Epidermal melanocyte (primary cell): ENCODE results near the gene DRC7.
A peak's percentile ranks its signal among the peaks of the same experiment; 100 is the strongest.

Experiments used
- DNase-seq: peaks from one replicate; pipeline ENCODE4 v3.0.0; 2011; ENCODE audit warnings: low spot score; ENCODE audit not compliant: insufficient read length

DRC7 gene

DNA sequence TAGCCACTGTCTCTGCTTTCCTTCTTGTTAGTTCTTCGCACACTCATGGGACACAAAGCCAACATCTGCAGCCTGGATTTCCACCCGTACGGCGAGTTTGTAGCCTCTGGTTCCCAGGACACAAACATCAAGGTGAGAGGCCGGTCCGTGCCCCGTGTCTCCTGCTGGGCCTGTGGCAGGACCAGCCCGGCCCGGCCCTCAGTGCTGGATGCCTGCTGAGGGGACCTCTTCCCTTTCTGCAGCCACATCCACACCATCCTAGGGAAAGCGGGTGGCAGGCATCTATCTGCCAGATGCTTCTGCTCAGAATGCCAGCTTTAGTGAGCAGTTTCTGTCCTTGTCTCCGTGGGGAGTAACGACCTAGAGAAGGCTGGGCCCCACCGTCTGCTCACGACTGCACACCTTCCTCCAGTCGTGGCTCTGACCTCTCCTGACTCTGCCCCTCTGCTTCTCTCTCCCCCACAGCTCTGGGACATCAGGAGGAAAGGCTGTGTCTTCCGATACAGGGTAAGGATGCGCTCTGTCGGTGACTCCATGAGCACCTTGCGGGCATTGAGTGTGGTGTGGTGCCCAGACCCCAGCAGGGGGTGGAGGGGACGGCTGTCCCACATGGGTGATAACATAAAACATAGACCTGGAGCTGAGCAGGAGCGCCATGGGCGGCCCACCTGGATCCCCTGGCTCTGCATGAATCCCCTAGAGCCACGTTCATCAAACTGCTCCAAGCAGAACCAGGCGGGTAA lies 56.4 kb downstream of the DRC7 start:
- no peak for DNase-seq

DNA sequence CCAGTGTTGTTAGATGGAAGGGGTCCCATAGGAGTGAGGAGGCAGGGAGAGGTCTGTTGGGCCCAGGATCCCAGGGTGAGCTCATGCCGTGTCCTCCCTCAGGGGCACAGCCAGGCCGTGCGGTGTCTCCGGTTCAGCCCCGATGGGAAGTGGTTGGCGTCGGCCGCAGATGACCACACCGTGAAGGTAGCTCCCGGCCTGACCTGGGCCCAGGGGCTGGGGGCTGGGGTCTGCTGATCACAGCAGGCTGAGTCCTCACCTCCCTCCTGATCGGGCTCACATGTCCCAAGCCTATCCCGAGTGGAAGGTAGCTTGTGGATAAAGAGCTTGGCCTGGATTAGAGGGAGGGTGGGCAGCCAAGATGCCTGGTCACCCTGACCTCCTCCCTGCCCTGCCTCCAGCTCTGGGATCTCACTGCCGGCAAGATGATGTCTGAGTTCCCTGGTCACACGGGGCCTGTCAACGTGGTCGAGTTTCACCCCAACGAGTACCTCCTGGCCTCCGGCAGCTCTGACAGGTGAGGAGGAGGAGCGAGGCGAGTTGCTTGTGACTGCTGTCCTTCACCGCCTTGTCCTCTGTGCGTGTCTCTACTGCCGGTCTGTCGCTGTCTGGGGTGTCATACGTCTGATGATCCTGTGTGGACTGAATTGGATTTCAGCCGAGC lies 57.1 kb downstream of the DRC7 start:
- no peak for DNase-seq

DNA sequence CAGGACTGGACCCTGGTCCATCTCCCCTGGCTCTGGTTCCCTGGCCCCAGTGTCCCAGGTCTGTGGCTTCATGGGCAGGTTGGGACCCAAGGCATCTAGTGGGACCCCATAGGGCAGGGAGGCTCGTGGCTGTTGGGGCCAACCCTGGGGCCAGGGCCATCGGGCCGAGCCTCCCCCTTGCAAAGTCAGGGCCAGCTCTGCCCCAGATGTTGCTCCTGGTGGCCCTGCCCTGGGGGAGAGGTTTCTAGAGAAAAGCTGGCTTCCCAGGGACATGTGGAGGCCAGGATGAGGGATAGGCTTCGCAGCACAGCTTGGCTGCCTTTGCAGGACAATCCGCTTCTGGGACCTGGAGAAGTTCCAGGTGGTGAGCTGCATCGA lies 57.6 kb downstream of the DRC7 start:
- no peak for DNase-seq

DNA sequence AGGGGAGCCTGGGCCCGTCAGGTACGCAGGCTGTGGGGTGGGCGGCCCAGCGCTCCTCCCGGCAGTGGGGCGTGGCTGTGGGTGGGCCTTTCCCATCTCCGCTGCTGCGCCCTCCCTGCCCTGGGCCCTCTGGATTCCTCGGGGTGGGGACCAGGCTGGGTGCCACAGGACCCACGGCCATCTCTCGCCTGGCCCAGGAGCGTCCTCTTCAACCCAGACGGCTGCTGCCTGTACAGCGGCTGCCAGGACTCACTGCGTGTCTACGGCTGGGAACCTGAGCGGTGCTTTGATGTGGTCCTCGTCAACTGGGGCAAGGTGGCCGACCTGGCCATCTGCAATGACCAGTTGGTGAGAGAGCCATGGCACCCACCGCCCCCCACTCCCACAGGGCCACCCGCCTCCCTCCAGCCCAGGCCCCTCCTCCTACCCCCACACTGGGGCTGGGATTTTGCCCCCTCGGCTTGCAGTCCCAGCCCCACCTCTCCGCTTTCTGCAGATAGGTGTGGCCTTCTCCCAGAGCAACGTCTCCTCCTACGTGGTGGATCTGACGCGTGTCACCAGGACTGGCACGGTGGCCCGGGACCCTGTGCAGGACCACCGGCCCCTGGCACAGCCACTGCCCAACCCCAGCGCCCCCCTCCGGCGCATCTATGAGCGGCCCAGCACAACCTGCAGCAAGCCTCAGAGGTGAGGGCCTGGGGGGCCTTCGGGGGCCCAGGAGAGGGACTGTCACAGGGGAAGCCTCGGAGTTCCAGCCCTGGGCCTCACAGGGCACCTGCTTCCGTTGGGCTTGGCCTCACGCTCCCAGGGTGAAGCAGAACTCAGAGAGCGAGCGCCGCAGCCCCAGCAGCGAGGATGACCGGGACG lies 58.2 kb downstream of the DRC7 start:
- no peak for DNase-seq

DNA sequence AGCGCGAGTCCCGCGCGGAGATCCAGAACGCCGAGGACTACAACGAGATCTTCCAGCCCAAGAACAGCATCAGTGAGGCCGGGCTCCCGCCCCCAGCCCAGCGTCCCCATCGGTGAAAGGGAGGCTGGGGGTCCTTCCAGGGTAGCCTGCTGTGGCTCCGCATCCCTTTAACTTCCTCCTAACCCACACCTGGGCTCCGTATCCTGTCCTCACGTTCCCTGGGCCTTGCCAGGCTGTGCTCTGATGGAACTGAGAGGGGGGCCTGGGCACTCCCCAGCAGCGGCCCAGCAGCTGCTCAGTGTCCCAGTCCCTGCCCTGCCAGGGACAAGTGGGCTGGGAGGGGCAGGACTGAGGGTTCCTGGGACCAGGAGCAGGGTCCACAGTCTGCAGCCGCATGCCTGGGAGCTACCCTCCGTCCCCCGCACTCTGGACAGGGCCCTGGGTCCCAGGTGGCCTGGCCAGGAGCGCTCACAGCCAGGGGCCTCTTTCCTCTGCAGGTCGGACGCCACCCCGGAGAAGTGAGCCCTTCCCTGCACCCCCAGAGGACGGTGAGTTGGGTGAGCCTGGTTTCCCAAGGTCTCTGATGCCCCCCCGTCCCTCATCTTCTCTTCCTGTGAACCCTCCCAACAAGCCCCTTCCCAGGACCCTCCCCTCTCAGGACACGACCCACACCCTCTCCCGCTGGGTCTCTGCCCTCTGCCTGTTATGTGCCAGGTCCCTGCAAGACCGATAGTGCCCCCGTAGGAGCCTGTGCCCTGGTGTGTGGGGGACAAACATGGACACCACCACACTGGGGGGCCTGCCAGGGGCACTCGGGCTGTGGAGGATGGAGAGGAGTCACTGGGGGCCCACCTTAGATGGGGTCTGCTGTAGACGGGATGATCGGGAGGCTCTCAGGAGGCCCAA lies 59.1 kb downstream of the DRC7 start:
- no peak for DNase-seq

DNA sequence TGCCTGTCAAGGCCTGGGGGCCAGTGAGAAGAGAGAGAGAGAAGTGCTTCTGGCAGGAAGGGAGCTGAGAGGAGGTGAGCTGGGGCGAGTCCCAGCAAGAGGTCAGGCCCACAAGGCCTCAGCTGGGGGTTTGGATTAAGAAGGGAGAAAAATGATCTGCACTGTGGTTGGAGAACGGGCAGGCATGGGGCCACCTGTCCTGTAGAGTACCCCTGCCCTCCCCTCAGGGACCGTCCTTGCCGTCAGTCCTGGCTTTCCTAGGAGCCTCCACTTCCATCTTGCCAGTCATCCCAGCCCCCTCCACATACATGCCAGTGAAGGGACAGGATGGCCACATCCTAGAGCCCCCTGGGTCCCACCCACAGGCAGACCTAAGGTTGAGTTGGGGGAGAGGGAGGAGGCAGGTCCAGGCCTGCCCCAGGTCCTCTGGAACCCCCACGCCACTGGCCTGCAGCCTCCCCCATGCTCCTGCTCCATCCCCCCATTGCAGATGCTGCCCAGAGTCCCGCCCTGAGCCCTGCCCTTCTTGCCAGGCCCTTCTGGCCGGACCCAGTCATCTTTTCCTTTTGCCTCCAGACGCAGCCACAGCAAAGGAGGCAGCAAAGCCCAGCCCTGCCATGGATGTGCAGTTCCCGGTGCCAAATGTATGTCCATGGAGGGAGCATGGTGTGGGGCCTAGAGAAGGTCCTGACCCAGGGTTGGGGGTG lies 59.9 kb downstream of the DRC7 start:
- DNase-seq, result no peak

DNA sequence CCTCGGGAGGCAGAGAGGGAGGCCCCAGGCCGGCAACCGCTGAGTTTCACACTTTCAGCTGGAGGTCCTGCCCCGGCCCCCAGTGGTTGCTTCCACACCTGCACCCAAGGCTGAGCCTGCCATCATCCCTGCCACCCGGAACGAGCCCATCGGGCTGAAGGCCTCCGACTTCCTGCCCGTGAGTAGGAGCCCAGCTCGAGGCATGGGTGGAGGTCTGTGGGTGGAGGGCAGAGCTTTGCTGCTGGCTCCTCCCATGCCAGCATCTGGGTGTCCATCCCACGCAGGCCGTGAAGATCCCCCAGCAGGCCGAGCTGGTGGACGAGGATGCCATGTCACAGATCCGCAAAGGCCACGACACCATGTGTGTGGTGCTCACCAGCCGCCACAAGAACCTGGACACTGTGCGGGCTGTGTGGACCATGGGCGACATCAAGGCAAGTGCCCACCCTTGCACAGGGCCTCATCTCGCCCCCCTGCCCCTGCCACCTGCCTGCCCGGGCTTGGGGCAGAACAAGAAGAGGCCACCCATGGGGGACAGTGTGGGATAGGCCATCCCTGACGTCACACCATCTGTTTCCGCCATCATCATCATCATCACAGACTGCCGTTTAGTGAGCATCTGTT lies 60.6 kb downstream of the DRC7 start:
- no peak for DNase-seq

DNA sequence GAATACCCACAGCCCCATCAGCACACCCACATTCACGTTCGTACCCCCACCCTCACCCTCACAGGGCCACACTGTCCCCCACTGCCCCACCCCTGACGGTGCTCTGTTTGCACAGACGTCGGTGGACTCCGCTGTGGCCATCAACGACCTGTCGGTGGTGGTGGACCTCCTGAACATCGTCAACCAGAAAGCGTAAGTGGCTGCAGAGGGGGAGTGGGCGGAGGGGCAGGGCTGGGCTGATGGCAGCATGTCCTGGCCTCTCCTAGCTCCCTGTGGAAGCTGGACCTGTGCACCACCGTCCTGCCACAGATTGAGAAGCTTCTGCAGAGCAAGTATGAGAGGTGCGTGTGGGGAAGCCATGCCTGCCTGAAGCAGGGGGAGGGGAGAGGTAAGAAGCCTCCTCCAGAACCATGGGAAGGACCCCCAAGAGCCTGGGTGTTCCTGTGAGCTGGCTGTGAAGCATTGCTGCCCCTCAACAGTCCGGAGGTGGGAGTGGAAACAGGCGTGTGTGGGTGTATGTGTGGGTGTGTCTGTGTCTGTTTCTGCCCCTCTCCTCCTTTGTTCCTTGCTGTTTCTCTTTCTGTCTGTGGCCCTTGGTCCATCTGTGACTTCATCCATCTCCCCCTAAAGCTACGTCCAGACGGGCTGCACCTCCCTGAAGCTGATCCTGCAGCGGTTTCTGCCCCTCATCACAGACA lies 61.3 kb downstream of the DRC7 start:
- DNase-seq, result no peak

DNA sequence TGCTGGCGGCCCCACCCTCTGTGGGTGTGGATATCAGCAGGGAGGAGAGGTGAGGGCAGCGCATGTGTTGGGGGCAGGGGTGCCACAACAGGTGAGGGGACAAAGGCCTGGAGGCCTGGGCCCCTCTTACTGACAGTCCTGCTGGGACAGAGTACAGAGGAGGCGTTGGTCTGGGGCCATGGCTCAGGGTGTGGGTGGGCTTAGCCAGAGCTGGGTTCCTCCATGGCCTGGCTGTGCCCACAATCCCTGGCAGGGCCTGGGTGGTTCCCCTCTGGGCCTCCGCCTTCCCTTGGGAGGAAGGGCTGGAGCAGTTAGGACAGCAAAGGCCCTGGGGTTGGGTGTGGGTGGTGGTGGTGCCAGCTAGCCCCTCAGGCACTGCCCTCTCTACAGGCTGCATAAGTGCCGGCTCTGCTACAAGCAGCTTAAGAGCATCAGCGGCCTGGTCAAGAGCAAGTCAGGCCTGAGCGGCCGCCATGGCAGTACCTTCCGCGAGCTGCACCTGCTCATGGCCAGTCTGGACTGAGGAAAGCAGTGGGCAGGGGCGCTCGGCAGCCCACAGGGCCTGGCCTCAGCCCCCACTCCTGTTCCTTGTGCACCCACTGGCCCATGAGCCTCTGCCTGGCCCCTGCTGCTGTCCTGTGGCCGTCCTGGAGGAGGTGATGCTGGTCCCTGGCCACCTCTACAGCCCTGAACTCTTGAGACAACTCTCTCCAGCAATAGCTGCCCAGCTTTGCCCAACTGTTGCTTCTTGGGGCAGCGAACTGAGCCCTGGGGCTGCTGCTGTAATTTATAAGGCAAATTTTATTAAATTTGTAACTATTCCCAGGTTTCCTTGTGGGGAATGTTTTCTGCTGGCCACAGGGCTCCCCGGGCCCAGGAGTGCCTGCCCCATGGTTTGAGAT lies 62.1 kb downstream of the DRC7 start:
- DNase-seq, result no peak

DNA sequence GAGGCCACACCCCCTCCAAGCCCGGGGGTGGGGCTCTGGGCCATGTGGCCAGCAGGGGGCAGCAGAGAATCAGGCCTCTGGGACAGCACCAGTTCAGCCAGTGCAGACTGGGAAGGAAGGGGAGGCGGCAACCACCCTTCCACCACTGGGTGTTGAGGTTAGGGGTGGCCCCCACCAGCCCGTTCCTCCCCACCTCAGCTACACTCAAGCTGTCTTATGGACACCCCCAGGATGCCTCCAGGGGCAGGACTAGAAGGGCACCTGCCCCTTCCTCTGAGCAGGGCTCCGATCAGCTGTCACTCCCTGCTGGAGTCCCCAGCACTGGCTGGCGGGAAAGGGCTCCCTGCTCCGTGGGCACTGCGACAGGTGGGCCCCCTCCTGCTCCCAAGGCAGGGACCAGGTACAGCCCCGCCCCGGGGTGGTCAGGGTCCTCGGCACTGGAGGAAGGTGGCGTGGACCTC lies 62.8 kb downstream of the DRC7 start:
- DNase-seq, result peak; percentile 99

DNA sequence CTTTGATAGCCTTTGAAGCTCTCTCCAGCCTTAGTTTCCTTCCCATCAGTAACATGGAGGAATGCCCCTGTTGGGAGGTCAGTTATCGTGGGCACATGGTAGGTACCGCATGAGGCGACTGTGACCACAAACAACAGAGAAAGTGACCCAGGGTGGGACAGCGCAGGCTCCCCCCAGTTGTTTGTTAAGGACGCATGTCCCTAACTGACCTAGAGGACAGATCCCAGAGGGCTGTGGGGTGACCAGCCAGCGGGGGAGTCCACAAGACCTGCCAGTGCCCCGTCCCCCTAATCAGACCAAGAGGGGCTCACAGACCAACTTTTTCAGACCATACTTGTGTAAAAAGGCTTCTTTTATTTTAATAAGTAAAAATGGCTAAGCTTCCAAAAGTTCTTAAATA lies 63.3 kb downstream of the DRC7 start:
- DNase-seq, result no peak

DNA sequence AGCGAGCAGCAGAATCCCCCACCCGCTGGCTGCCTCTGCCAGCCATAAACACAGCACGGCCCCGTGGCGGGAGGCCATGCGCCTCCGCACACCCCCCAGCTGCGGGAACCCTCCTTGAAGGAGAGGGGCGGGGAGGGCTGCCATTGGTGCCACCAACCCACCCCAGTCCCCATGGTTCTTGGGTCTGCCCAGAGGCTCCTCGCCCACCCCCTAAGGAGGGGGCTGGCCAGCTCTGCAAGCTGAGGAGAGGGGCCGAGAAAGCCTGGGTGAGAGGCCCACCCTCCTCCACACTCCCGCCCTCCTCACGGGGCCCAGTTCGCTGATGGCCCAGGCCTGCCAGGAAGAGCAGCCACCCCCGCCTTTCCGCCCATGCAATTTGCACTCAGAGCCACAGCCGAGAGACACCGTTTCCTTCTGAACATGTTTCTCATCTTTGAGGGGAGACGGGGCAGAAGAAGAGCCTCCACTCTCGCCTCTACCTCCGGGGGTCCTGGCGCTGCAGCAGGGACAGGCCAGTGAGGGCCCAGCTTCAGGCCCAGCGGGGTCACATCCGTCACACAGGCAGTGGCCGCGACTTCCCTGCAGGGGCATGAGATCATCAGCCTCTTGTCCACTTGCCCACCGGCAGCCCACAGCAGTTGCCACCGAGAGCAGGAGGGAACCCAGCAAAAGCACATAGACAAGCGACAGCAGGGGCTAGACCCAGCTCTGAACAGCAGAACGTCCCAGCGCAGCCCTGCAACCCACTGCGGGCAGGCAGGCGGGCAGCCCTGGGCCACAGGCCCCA lies 63.9 kb downstream of the DRC7 start:
- DNase-seq, result no peak

DNA sequence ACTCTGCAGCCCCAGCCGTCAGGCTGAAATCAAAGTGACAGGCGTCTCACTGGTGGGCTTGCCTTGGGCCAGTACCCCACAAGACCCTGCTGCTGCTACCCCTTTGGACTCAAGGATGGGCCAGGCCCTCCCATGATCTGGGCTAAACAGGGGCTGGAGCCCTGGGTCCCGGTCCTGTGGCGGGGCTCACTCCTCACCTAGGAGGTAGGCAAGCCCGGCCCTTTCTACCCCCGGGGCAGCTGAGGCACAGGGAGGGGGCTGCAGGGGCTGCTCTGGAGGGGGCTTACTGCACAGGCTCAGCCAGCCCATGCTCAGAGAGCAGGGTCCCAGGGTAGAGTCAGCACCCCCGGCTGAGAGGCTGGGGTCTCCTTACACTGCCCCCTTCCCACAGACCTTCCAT lies 64.5 kb downstream of the DRC7 start:
- DNase-seq, result no peak

DNA sequence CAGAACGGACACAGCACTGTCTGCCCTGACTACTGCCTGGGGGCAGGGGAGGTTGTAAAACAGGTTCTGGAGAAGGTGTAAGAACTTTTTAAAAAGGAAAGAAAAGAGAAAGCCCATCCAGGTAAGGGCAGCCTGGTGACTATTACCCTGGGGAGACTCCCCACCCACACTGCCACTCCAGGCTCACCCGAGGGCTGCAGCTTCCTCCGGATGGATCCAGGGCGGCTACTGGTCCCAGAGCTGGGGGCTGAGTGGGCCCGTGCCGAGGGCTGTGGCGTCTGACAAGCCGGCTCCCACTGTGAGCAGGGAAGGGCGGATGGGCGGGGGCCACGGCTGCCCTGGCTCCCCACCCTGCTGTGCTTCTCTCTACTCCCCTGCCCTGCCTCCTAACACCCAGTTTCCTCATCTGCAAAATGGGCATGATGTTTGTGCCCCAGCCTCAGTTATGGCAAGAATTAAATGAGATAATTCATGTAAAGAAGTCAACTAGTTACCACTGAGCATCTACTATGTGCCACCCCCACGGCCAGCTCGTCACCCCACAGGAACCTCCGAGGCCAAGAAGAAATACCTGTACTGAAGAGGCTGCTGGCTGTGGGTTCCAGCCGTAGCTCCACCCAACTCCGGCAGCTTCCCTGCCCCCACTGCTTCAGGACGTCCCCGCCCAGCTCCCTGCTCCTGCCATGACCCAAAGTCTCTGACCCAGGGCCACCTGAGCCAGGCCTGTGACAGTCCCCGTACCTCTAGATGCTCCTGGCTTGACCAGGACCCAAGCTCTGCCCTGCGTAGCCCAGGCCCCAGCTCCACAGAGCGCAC lies 65.1 kb downstream of the DRC7 start:
- DNase-seq, result no peak

DNA sequence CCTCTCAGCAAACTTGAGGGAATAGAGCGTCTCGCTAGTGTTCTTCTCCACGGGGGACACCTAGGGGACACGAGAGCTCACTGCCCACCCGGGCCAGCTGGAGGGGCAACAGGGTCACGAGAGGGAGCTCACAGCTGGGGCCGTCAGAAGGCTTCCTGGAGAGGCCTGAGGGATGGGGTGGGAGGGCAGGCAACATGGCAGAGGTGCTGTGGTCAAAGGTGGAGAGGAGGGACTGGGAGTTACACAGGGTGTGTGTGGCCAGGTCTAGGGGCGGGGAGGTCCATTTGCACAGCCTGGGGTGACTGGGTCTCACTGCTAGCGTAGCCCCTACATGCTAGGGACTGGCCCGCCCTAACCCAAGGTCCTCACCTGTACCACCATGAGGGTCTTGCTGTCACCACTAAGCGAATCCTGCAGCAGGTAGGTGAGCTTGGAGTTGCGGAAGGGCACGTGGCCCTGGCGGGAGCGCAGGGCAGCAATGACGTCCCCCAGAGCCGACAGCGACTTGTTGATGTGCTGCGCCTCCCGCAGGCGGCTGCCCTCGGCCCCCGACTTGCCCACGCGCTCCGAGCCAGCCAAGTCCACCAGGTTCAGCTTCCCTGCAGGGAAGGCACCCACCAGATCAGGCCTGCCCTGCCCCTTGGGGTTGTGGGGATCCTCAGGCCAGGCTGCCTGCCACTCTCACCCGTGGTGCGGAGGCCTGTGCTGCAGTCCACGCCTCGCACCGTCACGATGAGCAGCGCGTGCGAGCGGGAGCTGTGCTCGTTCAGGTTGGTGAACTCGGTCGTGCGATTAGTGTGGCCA lies 66.0 kb downstream of the DRC7 start:
- no peak for DNase-seq

DNA sequence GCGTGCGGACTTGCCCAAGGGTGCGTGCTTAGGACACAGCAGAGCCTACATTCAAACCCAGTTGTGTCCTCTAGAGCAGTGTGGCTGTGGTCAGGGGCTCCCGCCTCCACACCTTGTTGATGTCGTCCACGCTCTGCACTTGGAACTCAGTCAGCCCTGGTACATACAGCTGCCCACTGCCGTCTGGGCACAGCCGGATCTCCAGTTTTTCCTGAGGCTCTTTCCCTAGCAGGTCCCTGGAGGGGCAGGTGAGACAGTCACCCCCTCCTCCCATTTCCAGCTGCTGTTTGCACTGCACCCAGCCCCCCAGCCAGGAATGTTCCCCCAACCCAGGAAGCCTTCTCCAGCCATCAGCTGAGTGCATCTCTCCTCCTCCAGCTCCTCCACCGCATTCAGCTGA lies 66.7 kb downstream of the DRC7 start:
- DNase-seq, result no peak
